DND-41 (cell line): ENCODE results near the gene RXYLT1.
"Not testable (repeated sequence)": the region's sequence is repeated elsewhere in the genome, so short reads cannot be mapped to it uniquely, and the experiment has no call there.

ENCODE experiments used
- ATAC-seq: fragments of 200-7000 bp; cut with Tn5 transposase; 3 replicates; pipeline ENCODE4 v1.9.1; 2021; ENCODE audit warnings: low read depth; ENCODE audit not compliant: insufficient read depth
- DNase-seq: peaks from one replicate; pipeline ENCODE4 v3.0.0-alpha.2; 2020
- H2AFZ ChIP-seq: 2 replicates; pipeline ENCODE4 v1.6.0; 2012; ENCODE audit warnings: low read depth, low read length
- H3K27ac ChIP-seq: 2 replicates; pipeline ENCODE4 v1.5.1; 2012; ENCODE audit warnings: low read length, inconsistent platforms
- H3K27me3 ChIP-seq: fragments of 200-600 bp; sonication (generic); 2 replicates; pipeline ENCODE4 v1.6.0; 2012; ENCODE audit warnings: low read length, mild to moderate bottlenecking, inconsistent platforms; ENCODE audit not compliant: insufficient read depth, poor library complexity
- H3K36me3 ChIP-seq: 2 replicates; pipeline ENCODE4 v1.5.1; 2012; ENCODE audit warnings: low read length, inconsistent platforms; ENCODE audit not compliant: insufficient read depth
- H3K4me1 ChIP-seq: 2 replicates; pipeline ENCODE4 v1.5.1; 2012; ENCODE audit warnings: mild to moderate bottlenecking, low read length; ENCODE audit not compliant: insufficient read depth
- H3K4me2 ChIP-seq: 2 replicates; pipeline ENCODE4 v1.6.0; 2012; ENCODE audit warnings: mild to moderate bottlenecking, moderate library complexity, low read length, inconsistent platforms; ENCODE audit not compliant: insufficient read depth
- H3K4me3 ChIP-seq, 2 experiments: fragments of 200-600 bp in 1 of 2; shearing (Covaris generic) in 1 of 2; 2 replicates each; pipeline ENCODE4 v1.5.1; 2012 to 2016; ENCODE audit warnings: inconsistent platforms in 2 of 2, low read length in 2 of 2, mild to moderate bottlenecking in 2 of 2, low read depth in 1 of 2, moderate library complexity in 1 of 2
- H3K79me2 ChIP-seq: 2 replicates; pipeline ENCODE4 v1.6.0; 2012; ENCODE audit warnings: low read length, inconsistent platforms; ENCODE audit not compliant: insufficient read depth
- H3K9ac ChIP-seq: 2 replicates; pipeline ENCODE4 v1.6.0; 2012; ENCODE audit warnings: low read depth, mild to moderate bottlenecking, inconsistent platforms, low read length, moderate library complexity
- H3K9me3 ChIP-seq: 2 replicates; pipeline ENCODE4 v1.5.1; 2012; ENCODE audit warnings: low read length, moderate library complexity, mild to moderate bottlenecking, inconsistent platforms; ENCODE audit not compliant: insufficient read depth, severe bottlenecking
- H4K20me1 ChIP-seq: 2 replicates; pipeline ENCODE4 v1.6.0; 2012; ENCODE audit warnings: low read length; ENCODE audit not compliant: insufficient read depth
- EZH2 ChIP-seq: IDR thresholded peaks from 3 replicates; pipeline ENCODE4 v1.6.1; 2012; ENCODE audit warnings: borderline replicate concordance, low read depth, mild to moderate bottlenecking, moderate library complexity, low read length, inconsistent platforms; ENCODE audit not compliant: severe bottlenecking
- TF ChIP-seq, protein P1 (sequence below): IDR thresholded peaks from 2 replicates; pipeline ENCODE4 v1.5.1; 2012; ENCODE audit warnings: borderline replicate concordance, low read length, moderate library complexity, mild to moderate bottlenecking; ENCODE audit not compliant: poor library complexity, severe bottlenecking; ENCODE audit errors: extremely low read depth

The RXYLT1 gene, protein sequence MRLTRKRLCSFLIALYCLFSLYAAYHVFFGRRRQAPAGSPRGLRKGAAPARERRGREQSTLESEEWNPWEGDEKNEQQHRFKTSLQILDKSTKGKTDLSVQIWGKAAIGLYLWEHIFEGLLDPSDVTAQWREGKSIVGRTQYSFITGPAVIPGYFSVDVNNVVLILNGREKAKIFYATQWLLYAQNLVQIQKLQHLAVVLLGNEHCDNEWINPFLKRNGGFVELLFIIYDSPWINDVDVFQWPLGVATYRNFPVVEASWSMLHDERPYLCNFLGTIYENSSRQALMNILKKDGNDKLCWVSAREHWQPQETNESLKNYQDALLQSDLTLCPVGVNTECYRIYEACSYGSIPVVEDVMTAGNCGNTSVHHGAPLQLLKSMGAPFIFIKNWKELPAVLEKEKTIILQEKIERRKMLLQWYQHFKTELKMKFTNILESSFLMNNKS

DNA sequence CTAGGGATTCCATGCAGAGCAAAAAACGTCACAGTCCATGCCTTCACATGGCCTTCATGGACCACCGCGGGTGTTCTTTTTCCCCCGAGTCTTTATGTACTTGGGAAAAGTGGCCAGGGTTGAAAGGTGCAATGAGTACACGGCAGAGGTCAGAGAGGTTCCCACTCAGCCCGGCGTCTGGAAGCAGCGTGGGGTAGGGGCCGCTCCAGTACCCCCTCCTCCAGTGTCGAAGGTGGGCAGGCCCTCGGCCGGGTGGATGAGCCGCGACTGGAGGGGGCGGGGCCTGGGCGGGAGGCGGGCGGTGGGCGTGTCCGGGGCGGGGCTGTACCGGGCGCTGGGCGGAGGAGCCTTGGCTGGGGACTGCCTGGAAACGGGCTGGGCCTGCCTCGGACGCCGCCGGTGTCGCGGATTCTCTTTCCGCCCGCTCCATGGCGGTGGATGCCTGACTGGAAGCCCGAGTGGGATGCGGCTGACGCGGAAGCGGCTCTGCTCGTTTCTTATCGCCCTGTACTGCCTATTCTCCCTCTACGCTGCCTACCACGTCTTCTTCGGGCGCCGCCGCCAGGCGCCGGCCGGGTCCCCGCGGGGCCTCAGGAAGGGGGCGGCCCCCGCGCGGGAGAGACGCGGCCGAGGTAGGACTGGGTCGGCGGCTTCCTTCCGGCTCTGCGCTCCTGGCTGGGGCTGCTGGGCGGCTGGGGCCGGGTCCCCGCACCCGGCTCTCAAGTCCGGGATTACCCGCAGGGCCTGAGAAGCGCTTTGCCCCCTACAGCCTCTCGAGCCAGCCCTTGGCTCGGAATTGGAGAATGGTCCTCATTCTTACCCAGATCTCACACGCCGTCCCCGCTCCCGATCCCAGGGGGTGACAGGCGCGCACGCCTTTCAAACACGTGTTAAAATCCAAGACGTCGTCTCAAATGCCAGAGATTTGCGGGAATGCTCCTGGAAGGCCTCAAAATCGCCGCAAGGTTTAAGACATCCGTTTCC is at the start of gene RXYLT1:
RXYLT1 (plus strand) TSS at position 412 of the 984 bp plus-strand sequence; CDS start at position 464, 52 bp downstream.
- peak; percentile 92 for ATAC-seq
- H3K27ac ChIP-seq: peak within 1 kb of the TSS; percentile 96
- H3K27me3 ChIP-seq: no peaks in the 10 kb centered on the region
- peaks cover 21% of the 10 kb centered on the region for H3K4me1 ChIP-seq
- no peaks in the 10 kb centered on the region for H4K20me1 ChIP-seq
- peak within 1 kb of the TSS; percentile 90 for H3K9ac ChIP-seq
- H3K4me2 ChIP-seq: peak within 1 kb of the TSS; percentile 91
- TF ChIP-seq, protein P1, sequence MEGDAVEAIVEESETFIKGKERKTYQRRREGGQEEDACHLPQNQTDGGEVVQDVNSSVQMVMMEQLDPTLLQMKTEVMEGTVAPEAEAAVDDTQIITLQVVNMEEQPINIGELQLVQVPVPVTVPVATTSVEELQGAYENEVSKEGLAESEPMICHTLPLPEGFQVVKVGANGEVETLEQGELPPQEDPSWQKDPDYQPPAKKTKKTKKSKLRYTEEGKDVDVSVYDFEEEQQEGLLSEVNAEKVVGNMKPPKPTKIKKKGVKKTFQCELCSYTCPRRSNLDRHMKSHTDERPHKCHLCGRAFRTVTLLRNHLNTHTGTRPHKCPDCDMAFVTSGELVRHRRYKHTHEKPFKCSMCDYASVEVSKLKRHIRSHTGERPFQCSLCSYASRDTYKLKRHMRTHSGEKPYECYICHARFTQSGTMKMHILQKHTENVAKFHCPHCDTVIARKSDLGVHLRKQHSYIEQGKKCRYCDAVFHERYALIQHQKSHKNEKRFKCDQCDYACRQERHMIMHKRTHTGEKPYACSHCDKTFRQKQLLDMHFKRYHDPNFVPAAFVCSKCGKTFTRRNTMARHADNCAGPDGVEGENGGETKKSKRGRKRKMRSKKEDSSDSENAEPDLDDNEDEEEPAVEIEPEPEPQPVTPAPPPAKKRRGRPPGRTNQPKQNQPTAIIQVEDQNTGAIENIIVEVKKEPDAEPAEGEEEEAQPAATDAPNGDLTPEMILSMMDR: no peak
- TF ChIP-seq EZH2: no peak
- peak; percentile 87 for DNase-seq
- peaks cover 29% of the 10 kb centered on the region for H3K36me3 ChIP-seq
- H3K4me3 ChIP-seq: peak within 1 kb of the TSS; percentile 77 to 88
- peaks cover 10% of the 10 kb centered on the region for H3K79me2 ChIP-seq
- H2AFZ ChIP-seq: peak within 1 kb of the TSS; percentile 97
- no peaks in the 10 kb centered on the region for H3K9me3 ChIP-seq

DNA sequence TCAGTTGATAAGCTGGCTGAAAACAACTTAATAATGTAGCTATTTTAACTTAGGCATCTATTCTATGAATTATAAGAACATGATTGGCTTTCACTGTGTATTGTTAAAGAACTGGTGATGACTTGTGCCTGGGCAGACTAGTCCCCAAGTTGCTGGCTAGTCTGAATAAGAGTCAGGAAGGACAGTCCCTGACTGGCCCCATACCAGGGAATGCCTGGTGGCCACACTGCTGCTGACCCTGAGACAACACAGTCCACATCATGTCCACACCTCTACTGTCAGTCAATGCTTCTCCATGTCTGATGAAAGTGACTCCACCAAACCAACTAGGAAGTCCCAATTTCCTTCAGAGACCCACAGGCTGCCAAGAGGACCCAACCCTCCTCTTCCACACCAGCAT is 46.9 kb upstream of the RXYLT1 start:
- not testable (repeated sequence) for DNase-seq, H3K27me3 ChIP-seq, H3K27ac ChIP-seq, H3K9ac ChIP-seq, H2AFZ ChIP-seq, H3K79me2 ChIP-seq, ATAC-seq, H3K4me1 ChIP-seq, H3K4me2 ChIP-seq, H3K9me3 ChIP-seq, H3K4me3 ChIP-seq, H4K20me1 ChIP-seq, H3K36me3 ChIP-seq

DNA sequence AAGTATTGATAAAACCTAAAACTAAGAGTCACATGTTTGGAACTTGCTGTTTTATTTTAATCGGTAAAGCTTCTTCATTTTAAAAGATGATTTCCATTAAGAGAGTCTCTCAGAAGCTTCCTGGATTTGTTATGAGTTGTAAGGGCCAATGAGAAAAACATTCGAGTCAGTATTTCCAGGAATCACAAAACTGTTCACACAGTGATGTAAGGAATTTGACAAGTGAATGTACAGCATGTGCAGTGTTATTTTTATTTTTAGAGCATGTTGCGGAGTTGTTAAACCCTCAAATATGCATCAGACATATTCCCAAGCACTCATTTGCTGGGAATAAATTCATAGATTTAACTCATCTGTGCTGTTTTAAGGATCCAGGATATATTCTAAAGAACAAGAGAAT is 46.1 kb upstream of the RXYLT1 start:
- H2AFZ ChIP-seq, DNase-seq, H3K4me2 ChIP-seq, H3K4me1 ChIP-seq, H3K36me3 ChIP-seq, H3K27me3 ChIP-seq, H4K20me1 ChIP-seq, H3K9ac ChIP-seq, H3K4me3 ChIP-seq, ATAC-seq, H3K27ac ChIP-seq, H3K9me3 ChIP-seq, H3K79me2 ChIP-seq: not testable (repeated sequence)

DNA sequence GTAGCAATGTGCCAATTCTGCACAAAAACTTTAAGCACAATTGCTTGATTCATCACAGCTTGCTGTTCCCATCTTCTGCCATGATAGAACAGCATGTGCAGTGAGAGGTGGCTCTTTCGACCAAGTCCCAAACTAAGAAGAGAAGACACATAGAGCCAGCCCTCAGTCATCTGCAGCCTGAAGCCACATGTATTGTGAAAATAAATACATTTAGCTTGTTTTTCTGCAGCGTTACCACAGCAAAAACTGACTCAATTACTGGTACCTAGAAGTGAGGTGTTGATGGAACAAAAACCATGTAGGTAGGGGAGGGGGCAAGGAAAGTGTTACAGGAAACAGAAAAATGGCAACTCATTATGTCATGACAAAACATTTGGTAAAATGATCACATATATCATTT is 39.2 kb upstream of the RXYLT1 start:
- ATAC-seq, H3K4me1 ChIP-seq, H3K27me3 ChIP-seq, H3K4me2 ChIP-seq, H3K4me3 ChIP-seq, DNase-seq, H3K9me3 ChIP-seq, H3K36me3 ChIP-seq, H3K79me2 ChIP-seq, H3K27ac ChIP-seq, H3K9ac ChIP-seq, H2AFZ ChIP-seq, H4K20me1 ChIP-seq: not testable (repeated sequence)

DNA sequence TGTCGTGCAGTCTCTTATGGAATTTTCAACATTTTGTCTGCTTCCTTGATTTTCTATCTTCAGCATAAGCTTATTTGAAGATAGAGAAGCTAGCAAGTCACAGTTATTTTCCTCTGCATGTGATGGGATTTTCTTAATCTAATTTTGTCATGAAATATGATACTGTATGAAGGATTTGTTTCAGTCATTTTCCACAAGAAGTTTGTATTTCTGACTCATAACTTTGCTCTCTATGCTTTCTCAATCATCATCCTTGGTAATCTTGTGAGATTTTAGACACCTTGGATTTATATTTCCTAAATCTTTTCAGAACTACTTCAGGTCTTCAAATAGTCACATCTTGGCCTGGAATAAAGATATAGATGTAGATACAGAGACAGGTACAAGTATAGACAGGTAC is 38.3 kb upstream of the RXYLT1 start:
- not testable (repeated sequence) for H3K27me3 ChIP-seq, H3K79me2 ChIP-seq, H3K36me3 ChIP-seq, H3K9ac ChIP-seq, H4K20me1 ChIP-seq, H2AFZ ChIP-seq, H3K4me2 ChIP-seq, H3K27ac ChIP-seq, ATAC-seq, H3K4me3 ChIP-seq, H3K4me1 ChIP-seq, DNase-seq, H3K9me3 ChIP-seq

DNA sequence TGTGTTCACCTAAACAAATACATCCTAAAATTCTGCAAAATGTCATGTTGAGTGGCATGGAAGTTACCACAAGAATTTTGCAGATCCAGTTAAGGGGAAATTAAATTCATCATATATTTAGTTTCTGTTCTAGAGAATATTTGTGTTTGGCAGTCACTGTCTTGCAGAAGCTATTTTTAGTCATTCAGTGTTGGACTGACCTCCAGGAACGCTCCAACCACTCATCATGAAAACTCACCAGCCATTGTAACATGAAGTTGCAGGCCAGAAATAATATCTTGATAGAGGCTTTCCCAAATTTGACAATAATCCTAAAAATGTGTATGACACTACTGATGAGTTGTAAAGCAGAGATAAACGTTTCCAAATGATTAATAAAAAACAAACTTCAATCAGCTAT is 35.6 kb upstream of the RXYLT1 start:
- not testable (repeated sequence) for H3K4me3 ChIP-seq, H3K9me3 ChIP-seq, H3K9ac ChIP-seq, H3K27me3 ChIP-seq, H2AFZ ChIP-seq, H3K4me1 ChIP-seq, DNase-seq, H3K27ac ChIP-seq, H3K79me2 ChIP-seq, H3K4me2 ChIP-seq, H4K20me1 ChIP-seq, H3K36me3 ChIP-seq, ATAC-seq

DNA sequence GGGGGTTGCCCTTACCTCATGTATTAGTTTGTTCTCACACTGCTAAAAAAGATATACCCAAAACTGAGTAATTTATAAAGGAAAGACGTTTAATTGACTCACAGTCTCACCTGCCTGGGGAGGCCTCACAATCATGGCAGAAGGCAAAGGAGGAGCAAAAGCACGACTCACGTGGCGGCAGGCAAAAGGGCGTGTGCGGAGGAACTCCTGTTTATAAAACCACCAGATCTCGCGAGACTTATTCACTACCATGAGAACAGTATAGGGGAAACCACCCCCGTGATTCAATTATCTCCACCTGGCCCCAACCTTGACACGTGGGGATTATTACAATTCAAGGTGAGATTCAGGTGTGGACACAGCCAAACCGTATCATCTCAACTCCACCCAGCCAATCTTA is 33.2 kb upstream of the RXYLT1 start:
- H2AFZ ChIP-seq: not testable (repeated sequence)

More for the DNA sequence above, 33.2 kb upstream of the RXYLT1 start:
- not testable (repeated sequence) for H3K27me3 ChIP-seq, H3K27ac ChIP-seq, H4K20me1 ChIP-seq, H3K9me3 ChIP-seq, DNase-seq, H3K4me1 ChIP-seq, H3K79me2 ChIP-seq, H3K9ac ChIP-seq, H3K4me3 ChIP-seq, ATAC-seq, H3K36me3 ChIP-seq, H3K4me2 ChIP-seq
